ENCODE measurements around the gene MED20. TPM values are rescaled to one million over a fixed set of nuclear protein-coding genes. Genes with fewer than 3 reads are reported as not detected.

The MED20 gene
- total RNA-seq, 1 experiment from 2014 or later, result 42.4 TPM

- ATAC-seq, result no peak
- CTCF ChIA-PET, result no interaction called here
- no peak for DNase-seq (ENCODE audit: low spot score)
- no peak overlapping the region for H3K27ac Mint-ChIP-seq
- peaks cover 4% of the 10 kb centered on the region for H3K4me1 Mint-ChIP-seq
- POLR2A ChIA-PET, result no interaction called here
- H3K27me3 Mint-ChIP-seq (ENCODE audit: low read depth), result no peaks in the 10 kb centered on the region
- no peak overlapping the region for H3K4me3 Mint-ChIP-seq
- peaks cover 19% of the 10 kb centered on the region for H3K36me3 Mint-ChIP-seq
- H3K9me3 Mint-ChIP-seq, result no peaks in the 10 kb centered on the region
- TF ChIP-seq AR (CRISPR knock-in tag; IDR thresholded peaks at IDR 0.05), result no peak
- no peak for TF ChIP-seq TCF7 (CRISPR knock-in tag; IDR thresholded peaks at IDR 0.05; ENCODE audit: low read depth)
- no peak for TF ChIP-seq ERG (CRISPR knock-in tag; IDR thresholded peaks at IDR 0.05)
- TF ChIP-seq, protein P1, sequence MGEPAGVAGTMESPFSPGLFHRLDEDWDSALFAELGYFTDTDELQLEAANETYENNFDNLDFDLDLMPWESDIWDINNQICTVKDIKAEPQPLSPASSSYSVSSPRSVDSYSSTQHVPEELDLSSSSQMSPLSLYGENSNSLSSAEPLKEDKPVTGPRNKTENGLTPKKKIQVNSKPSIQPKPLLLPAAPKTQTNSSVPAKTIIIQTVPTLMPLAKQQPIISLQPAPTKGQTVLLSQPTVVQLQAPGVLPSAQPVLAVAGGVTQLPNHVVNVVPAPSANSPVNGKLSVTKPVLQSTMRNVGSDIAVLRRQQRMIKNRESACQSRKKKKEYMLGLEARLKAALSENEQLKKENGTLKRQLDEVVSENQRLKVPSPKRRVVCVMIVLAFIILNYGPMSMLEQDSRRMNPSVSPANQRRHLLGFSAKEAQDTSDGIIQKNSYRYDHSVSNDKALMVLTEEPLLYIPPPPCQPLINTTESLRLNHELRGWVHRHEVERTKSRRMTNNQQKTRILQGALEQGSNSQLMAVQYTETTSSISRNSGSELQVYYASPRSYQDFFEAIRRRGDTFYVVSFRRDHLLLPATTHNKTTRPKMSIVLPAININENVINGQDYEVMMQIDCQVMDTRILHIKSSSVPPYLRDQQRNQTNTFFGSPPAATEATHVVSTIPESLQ (CRISPR knock-in tag; IDR thresholded peaks at IDR 0.05), result no peak
- no peak for TF ChIP-seq USF1 (CRISPR knock-in tag; IDR thresholded peaks at IDR 0.05)
- TF ChIP-seq SMAD3 (CRISPR knock-in tag; IDR thresholded peaks at IDR 0.05; ENCODE audit: borderline replicate concordance), result no peak
- no peak for TF ChIP-seq OVOL2 (CRISPR knock-in tag; IDR thresholded peaks at IDR 0.05; ENCODE audit: borderline replicate concordance)
- TF ChIP-seq ATF1 (CRISPR knock-in tag; IDR thresholded peaks at IDR 0.05), result no peak
- TF ChIP-seq, protein P2, sequence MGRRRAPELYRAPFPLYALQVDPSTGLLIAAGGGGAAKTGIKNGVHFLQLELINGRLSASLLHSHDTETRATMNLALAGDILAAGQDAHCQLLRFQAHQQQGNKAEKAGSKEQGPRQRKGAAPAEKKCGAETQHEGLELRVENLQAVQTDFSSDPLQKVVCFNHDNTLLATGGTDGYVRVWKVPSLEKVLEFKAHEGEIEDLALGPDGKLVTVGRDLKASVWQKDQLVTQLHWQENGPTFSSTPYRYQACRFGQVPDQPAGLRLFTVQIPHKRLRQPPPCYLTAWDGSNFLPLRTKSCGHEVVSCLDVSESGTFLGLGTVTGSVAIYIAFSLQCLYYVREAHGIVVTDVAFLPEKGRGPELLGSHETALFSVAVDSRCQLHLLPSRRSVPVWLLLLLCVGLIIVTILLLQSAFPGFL (CRISPR knock-in tag; IDR thresholded peaks at IDR 0.05; ENCODE audit: borderline replicate concordance), result no peak
- TF ChIP-seq ZNF232 (CRISPR knock-in tag; IDR thresholded peaks at IDR 0.05), result no peak
- TF ChIP-seq ELF4 (CRISPR knock-in tag; IDR thresholded peaks at IDR 0.05; ENCODE audit: low read depth), result no peak
Measured at GRCh38 chr6:41914869-41915530, 5.9 kb downstream of the MED20 start.

GRCh38 chr6:41914343-41914742 is 6.6 kb downstream of the MED20 start:
- ChIA-PET POLR2A (no interaction called here), CTCF (no interaction called here)
- ATAC-seq (no peak), DNase-seq (ENCODE audit: low spot score) (no peak)
- no peak for TF ChIP-seq FOXP1 (CRISPR knock-in tag; IDR thresholded peaks at IDR 0.05; ENCODE audit: borderline replicate concordance)
- TF ChIP-seq AR (CRISPR knock-in tag; IDR thresholded peaks at IDR 0.05), result no peak
- TF ChIP-seq, protein P3, sequence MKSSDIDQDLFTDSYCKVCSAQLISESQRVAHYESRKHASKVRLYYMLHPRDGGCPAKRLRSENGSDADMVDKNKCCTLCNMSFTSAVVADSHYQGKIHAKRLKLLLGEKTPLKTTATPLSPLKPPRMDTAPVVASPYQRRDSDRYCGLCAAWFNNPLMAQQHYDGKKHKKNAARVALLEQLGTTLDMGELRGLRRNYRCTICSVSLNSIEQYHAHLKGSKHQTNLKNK (CRISPR knock-in tag; IDR thresholded peaks at IDR 0.05), result no peak
- TF ChIP-seq KAT7 (CRISPR knock-in tag; IDR thresholded peaks at IDR 0.05; ENCODE audit: borderline replicate concordance), result no peak
- TF ChIP-seq RORB (CRISPR knock-in tag; IDR thresholded peaks at IDR 0.05), result no peak
- Mint-ChIP-seq H3K27me3 (ENCODE audit: low read depth) (no peaks in the 10 kb centered on the region), H3K4me3 (no peak overlapping the region), H3K9me3 (no peaks in the 10 kb centered on the region), H3K36me3 (peaks cover 21% of the 10 kb centered on the region), H3K27ac (no peak overlapping the region), H3K4me1 (no peaks in the 10 kb centered on the region)
